Sigmoid colon (tissue), 4 donors: ENCODE measurements around the gene CHTOP.

Source experiments
- CTCF ChIP-seq, 4 experiments: fragments of 450-650 bp in 3 of 4; fragments of 200-600 bp in 1 of 4; IDR thresholded peaks; one replicate each; pipeline ENCODE4 v1.5.1; 2016 to 2019; ENCODE audit warnings: antibody characterized with exemption in 4 of 4, mild to moderate bottlenecking in 3 of 4, moderate library complexity in 2 of 4
- EP300 ChIP-seq, 4 donors: sonication (generic); formaldehyde crosslinking; IDR thresholded peaks; one replicate each; pipeline ENCODE4 v1.6.1; 2017; ENCODE audit warnings: antibody characterized with exemption in 4 of 4
- POLR2A ChIP-seq, 2 donors: fragments of 450-650 bp; IDR thresholded peaks; one replicate each; pipeline ENCODE4 v1.6.1; 2016; ENCODE audit warnings: antibody characterized with exemption in 2 of 2, mild to moderate bottlenecking in 2 of 2, moderate library complexity in 2 of 2
- POLR2AphosphoS5 ChIP-seq, 4 donors: sonication (generic); formaldehyde crosslinking; IDR thresholded peaks; one replicate each; pipeline ENCODE4 v1.6.1; 2017; ENCODE audit warnings: antibody characterized with exemption in 4 of 4

- TF ChIP-seq CTCF (IDR thresholded peaks at IDR 0.05) (no peak), POLR2AphosphoS5 (IDR thresholded peaks at IDR 0.05) (no peak), POLR2A (IDR thresholded peaks at IDR 0.05) (no peak), EP300 (IDR thresholded peaks at IDR 0.05) (no peak)
These were observed 22.5 kb upstream of the CHTOP start for GRCh38 chr1:153611356-153611755.
